H9 (cell line): ENCODE results near the gene GRIK3. TPM values are rescaled to one million over a fixed set of nuclear protein-coding genes. Genes with fewer than 3 reads are reported as not detected.

Source experiments
- DNase-seq: peaks from one replicate; pipeline ENCODE4 v3.0.0-alpha.2; 2017
- H2AFZ ChIP-seq: one replicate; pipeline ENCODE4 v1.6.1; 2013; ENCODE audit warnings: mild to moderate bottlenecking, low read length, control low read depth, moderate library complexity
- H2AK5ac ChIP-seq: 2 replicates; pipeline ENCODE4 v1.6.1; 2013; ENCODE audit warnings: low read length, control low read depth, mixed read lengths; ENCODE audit not compliant: insufficient read length
- H2BK120ac ChIP-seq: one replicate; pipeline ENCODE4 v1.6.1; 2013; ENCODE audit warnings: low read depth, mild to moderate bottlenecking, low read length, control low read depth, inconsistent platforms; ENCODE audit not compliant: poor library complexity, severe bottlenecking
- H2BK12ac ChIP-seq: 2 replicates; pipeline ENCODE4 v1.6.1; 2013; ENCODE audit warnings: low read length, control low read depth, mixed read lengths, low read depth; ENCODE audit not compliant: insufficient read length
- H2BK15ac ChIP-seq: 2 replicates; pipeline ENCODE4 v1.6.1; 2013; ENCODE audit warnings: low read depth, low read length, control low read depth
- H2BK20ac ChIP-seq: one replicate; pipeline ENCODE4 v1.6.1; 2013; ENCODE audit warnings: low read depth, mild to moderate bottlenecking, low read length, control low read depth, inconsistent platforms; ENCODE audit not compliant: poor library complexity, severe bottlenecking
- H2BK5ac ChIP-seq: 2 replicates; pipeline ENCODE4 v1.6.1; 2013; ENCODE audit warnings: low read length, control low read depth, mixed read lengths; ENCODE audit not compliant: insufficient read length
- H3K14ac ChIP-seq: 2 replicates; pipeline ENCODE4 v1.6.1; 2013; ENCODE audit warnings: low read length, control low read depth; ENCODE audit not compliant: insufficient read depth
- H3K18ac ChIP-seq: 2 replicates; pipeline ENCODE4 v1.6.1; 2013; ENCODE audit warnings: low read depth, mild to moderate bottlenecking, mixed read lengths, low read length, control low read depth; ENCODE audit not compliant: insufficient read length
- H3K23ac ChIP-seq: 2 replicates; pipeline ENCODE4 v1.6.1; 2013; ENCODE audit warnings: low read length, control low read depth, mixed read lengths, low read depth; ENCODE audit not compliant: insufficient read length
- H3K23me2 ChIP-seq: 2 replicates; pipeline ENCODE4 v1.6.1; 2013; ENCODE audit warnings: low read depth, mild to moderate bottlenecking, mixed read lengths, low read length, control low read depth; ENCODE audit not compliant: insufficient read length, poor library complexity, severe bottlenecking
- H3K27ac ChIP-seq: 2 replicates; pipeline ENCODE4 v1.5.1; 2013; ENCODE audit warnings: low read length, control low read depth, mixed read lengths, low read depth; ENCODE audit not compliant: insufficient read length
- H3K27me3 ChIP-seq: 2 replicates; pipeline ENCODE4 v1.6.1; 2013; ENCODE audit warnings: low read length, control low read depth, inconsistent platforms; ENCODE audit not compliant: insufficient read depth
- H3K4ac ChIP-seq: 2 replicates; pipeline ENCODE4 v1.6.1; 2013; ENCODE audit warnings: low read depth, mild to moderate bottlenecking, control low read depth, inconsistent platforms, low read length, moderate library complexity
- H3K4me1 ChIP-seq: 2 replicates; pipeline ENCODE4 v1.6.1; 2013; ENCODE audit warnings: low read length, control low read depth, inconsistent platforms; ENCODE audit not compliant: insufficient read depth
- H3K4me2 ChIP-seq: 2 replicates; pipeline ENCODE4 v1.6.1; 2013; ENCODE audit warnings: low read length, control low read depth, mixed read lengths; ENCODE audit not compliant: insufficient read length, insufficient read depth
- H3K56ac ChIP-seq: 2 replicates; pipeline ENCODE4 v1.6.1; 2013; ENCODE audit warnings: low read depth, mild to moderate bottlenecking, mixed read lengths, low read length, control low read depth; ENCODE audit not compliant: insufficient read length
- H3K79me1 ChIP-seq: 2 replicates; pipeline ENCODE4 v1.6.1; 2013; ENCODE audit warnings: low read depth, mild to moderate bottlenecking, moderate library complexity, low read length, control low read depth, inconsistent platforms; ENCODE audit not compliant: insufficient read depth, poor library complexity, severe bottlenecking
- H3K79me2 ChIP-seq: 2 replicates; pipeline ENCODE4 v1.6.1; 2013; ENCODE audit warnings: low read length, control low read depth, inconsistent platforms; ENCODE audit not compliant: insufficient read depth
- H3K9ac ChIP-seq: 2 replicates; pipeline ENCODE4 v1.6.1; 2013; ENCODE audit warnings: low read length, control low read depth, mixed read lengths; ENCODE audit not compliant: insufficient read length; ENCODE audit errors: extremely low read depth
- H3K9me3 ChIP-seq: one replicate; pipeline ENCODE4 v1.6.1; 2013; ENCODE audit warnings: low read depth, low read length, inconsistent platforms; ENCODE audit not compliant: control insufficient read depth
- H3T11ph ChIP-seq: one replicate; pipeline ENCODE4 v1.6.1; 2013; ENCODE audit warnings: mild to moderate bottlenecking, low read length, control low read depth, inconsistent platforms
- H4K20me1 ChIP-seq: one replicate; pipeline ENCODE4 v1.6.1; 2013; ENCODE audit not compliant: control insufficient read depth, insufficient read length, insufficient read depth
- H4K5ac ChIP-seq: 2 replicates; pipeline ENCODE4 v1.6.1; 2013; ENCODE audit warnings: low read depth, mild to moderate bottlenecking, mixed read lengths, low read length, control low read depth; ENCODE audit not compliant: insufficient read length
- H4K8ac ChIP-seq: replicated peaks from 2 replicates; pipeline ENCODE4 v1.6.1; 2013; ENCODE audit warnings: low read length, control low read depth, mixed read lengths, low read depth; ENCODE audit not compliant: insufficient read length
- H4K91ac ChIP-seq: 2 replicates; pipeline ENCODE4 v1.6.1; 2013; ENCODE audit warnings: low read depth, mild to moderate bottlenecking, moderate library complexity, mixed read lengths, low read length, control low read depth; ENCODE audit not compliant: insufficient read length
- H3K27ac Mint-ChIP-seq, 3 experiments: 2 replicates in 2 of 3; 3 replicates in 1 of 3; pipeline ENCODE4 v1.8.0; 2020 to 2021; ENCODE audit warnings: mixed read lengths in 3 of 3, mild to moderate bottlenecking in 1 of 3, moderate library complexity in 1 of 3
- H3K27me3 Mint-ChIP-seq: 2 replicates; pipeline ENCODE4 v1.8.0; 2021; ENCODE audit warnings: low read depth, mild to moderate bottlenecking, moderate library complexity, mixed read lengths
- H3K36me3 Mint-ChIP-seq, 3 experiments: 2 replicates in 2 of 3; 3 replicates in 1 of 3; pipeline ENCODE4 v1.8.0; 2020 to 2021; ENCODE audit warnings: low read depth in 3 of 3, mixed read lengths in 3 of 3; ENCODE audit not compliant: insufficient read depth in 1 of 3
- H3K4me1 Mint-ChIP-seq, 2 experiments: 2 replicates each; pipeline ENCODE4 v1.8.0; 2020; ENCODE audit warnings: mixed read lengths in 2 of 2
- H3K4me3 Mint-ChIP-seq, 2 experiments: 2 replicates in 1 of 2; 3 replicates in 1 of 2; pipeline ENCODE4 v1.8.0; 2020 to 2021; ENCODE audit warnings: mild to moderate bottlenecking in 2 of 2, mixed read lengths in 2 of 2, moderate library complexity in 1 of 2
- H3K9me3 Mint-ChIP-seq, 2 experiments: 2 replicates in 1 of 2; 3 replicates in 1 of 2; pipeline ENCODE4 v1.8.0; 2020; ENCODE audit warnings: mild to moderate bottlenecking in 2 of 2, mixed read lengths in 2 of 2, moderate library complexity in 1 of 2
- CTCF ChIP-seq: fragments of 200-600 bp; sonication (generic); conservative IDR thresholded peaks from 3 replicates; pipeline ENCODE4 v1.8.0; 2021; ENCODE audit warnings: antibody characterized with exemption, mild to moderate bottlenecking
- WGBS: extraction: QIAGEN DNeasy Blood & Tissue Kit; methylation state at CpG from one replicate; pipeline ENCODE4 v1.1.7; 2013; ENCODE audit warnings: missing lambda C conversion rate, low lambda C conversion rate, mixed read lengths; ENCODE audit not compliant: insufficient read length; ENCODE audit errors: extremely low coverage; 5-methylcytosine and 5-hydroxymethylcytosine counted together
- total RNA-seq: library from RNA; stranded (reverse); gene quantifications from 2 replicates; pipeline ENCODE4 v1.2.1, GENCODE V29; 2021

The GRIK3 gene
- total RNA-seq, 1 experiment from 2014 or later = 1.7 TPM

GRCh38 chr1:36908096-36908495 is 126.2 kb downstream of the GRIK3 start:
- H3K23me2 ChIP-seq = no peaks in the 10 kb centered on the region
- DNase-seq = no peak
- H4K8ac ChIP-seq = no peak overlapping the region
- H3K27me3 ChIP-seq = no peaks in the 10 kb centered on the region
- no peak overlapping the region for H2BK120ac ChIP-seq
- H3K14ac ChIP-seq = no peak overlapping the region
- no peaks in the 10 kb centered on the region for H3K79me2 ChIP-seq
- H3K9me3 Mint-ChIP-seq = no peaks in the 10 kb centered on the region; a peak in 1 of 5 replicates
- peaks cover 6 to 17% of the 10 kb centered on the region in 2 experiments for H3K4me1 Mint-ChIP-seq
- no peak overlapping the region for H3K27ac Mint-ChIP-seq
- no peaks in the 10 kb centered on the region for H3K36me3 Mint-ChIP-seq
- no peak overlapping the region for H3K9ac ChIP-seq
- no CpG with 5 or more reads among the region's 3 CpGs for WGBS
- H3K79me1 ChIP-seq = no peaks in the 10 kb centered on the region
- H3K56ac ChIP-seq = no peak overlapping the region
- no peak overlapping the region for H2BK12ac ChIP-seq
- H3K4me2 ChIP-seq = no peak overlapping the region
- H4K91ac ChIP-seq = no peak overlapping the region
- no peak overlapping the region for H3K4ac ChIP-seq
- H3T11ph ChIP-seq = no peak overlapping the region
- no peak for TF ChIP-seq CTCF
- H2BK5ac ChIP-seq = no peak overlapping the region
- H2BK15ac ChIP-seq = no peak overlapping the region
- no peak overlapping the region for H3K27ac ChIP-seq
- no peaks in the 10 kb centered on the region for H3K4me1 ChIP-seq
- no peak overlapping the region for H2BK20ac ChIP-seq
- H2AK5ac ChIP-seq = no peak overlapping the region
- no peaks in the 10 kb centered on the region for H4K20me1 ChIP-seq
- no peak overlapping the region for H2AFZ ChIP-seq
- H3K27me3 Mint-ChIP-seq = peaks cover 10% of the 10 kb centered on the region
- no peaks in the 10 kb centered on the region for H3K9me3 ChIP-seq
- H3K18ac ChIP-seq = no peak overlapping the region
- no peak overlapping the region for H3K23ac ChIP-seq
- H4K5ac ChIP-seq = no peak overlapping the region
- H3K4me3 Mint-ChIP-seq = no peak overlapping the region
